ENCODE measurements around the gene TRAPPC10.

DNA sequence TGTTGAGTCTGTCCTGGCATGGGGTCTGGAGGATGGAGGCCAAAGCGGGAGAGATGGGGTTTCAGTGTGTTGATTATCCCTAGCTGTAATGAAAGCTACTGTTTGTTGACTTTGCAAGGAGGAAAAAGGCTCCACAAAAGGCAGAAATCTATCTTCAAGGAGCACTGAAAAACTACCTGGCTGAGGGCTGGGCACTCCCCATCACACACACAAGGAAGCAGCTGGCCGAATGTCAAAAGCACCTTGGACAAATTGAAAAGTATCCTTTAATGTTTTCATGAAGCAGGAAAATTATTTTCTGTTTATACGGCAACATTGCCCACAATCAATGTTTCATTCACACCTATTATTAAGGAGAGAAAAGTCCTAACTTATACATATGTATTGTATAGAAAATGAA is 67.3 kb downstream of the TRAPPC10 start:
- TF ChIP-seq, protein P1, sequence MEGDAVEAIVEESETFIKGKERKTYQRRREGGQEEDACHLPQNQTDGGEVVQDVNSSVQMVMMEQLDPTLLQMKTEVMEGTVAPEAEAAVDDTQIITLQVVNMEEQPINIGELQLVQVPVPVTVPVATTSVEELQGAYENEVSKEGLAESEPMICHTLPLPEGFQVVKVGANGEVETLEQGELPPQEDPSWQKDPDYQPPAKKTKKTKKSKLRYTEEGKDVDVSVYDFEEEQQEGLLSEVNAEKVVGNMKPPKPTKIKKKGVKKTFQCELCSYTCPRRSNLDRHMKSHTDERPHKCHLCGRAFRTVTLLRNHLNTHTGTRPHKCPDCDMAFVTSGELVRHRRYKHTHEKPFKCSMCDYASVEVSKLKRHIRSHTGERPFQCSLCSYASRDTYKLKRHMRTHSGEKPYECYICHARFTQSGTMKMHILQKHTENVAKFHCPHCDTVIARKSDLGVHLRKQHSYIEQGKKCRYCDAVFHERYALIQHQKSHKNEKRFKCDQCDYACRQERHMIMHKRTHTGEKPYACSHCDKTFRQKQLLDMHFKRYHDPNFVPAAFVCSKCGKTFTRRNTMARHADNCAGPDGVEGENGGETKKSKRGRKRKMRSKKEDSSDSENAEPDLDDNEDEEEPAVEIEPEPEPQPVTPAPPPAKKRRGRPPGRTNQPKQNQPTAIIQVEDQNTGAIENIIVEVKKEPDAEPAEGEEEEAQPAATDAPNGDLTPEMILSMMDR (IDR thresholded peaks at IDR 0.05; ENCODE audit: low read depth, low read length) = no peak
- TF ChIP-seq EZH2phosphoT487 (IDR thresholded peaks at IDR 0.05; ENCODE audit: low read depth) = no peak

Measured in OCI-LY3 (cell line).